Stomach (tissue), 9 donors: Measurements from ENCODE around the gene WWP2. TPM values are rescaled to one million over a fixed set of nuclear protein-coding genes. Genes with fewer than 3 reads are reported as not detected.
A peak's percentile ranks its signal among the peaks of the same experiment; 100 is the strongest.

Source experiments
- DNase-seq, 2 donors: peaks; one replicate each; pipeline versions ENCODE4 v3.0.0 to v3.0.0-alpha.2; 2013 to 2019
- H3K27ac ChIP-seq, 5 donors: fragments of 200-600 bp in 4 of 5; sonication (generic) in 4 of 5; one replicate each; pipeline ENCODE4 v1.5.1; 2013 to 2019; ENCODE audit warnings: mild to moderate bottlenecking in 1 of 5, moderate library complexity in 1 of 5
- H3K27me3 ChIP-seq, 3 donors: fragments of 200-600 bp; sonication (generic); one replicate each; pipeline ENCODE4 v1.5.1; 2017 to 2019; ENCODE audit warnings: mixed run types in 1 of 3
- H3K36me3 ChIP-seq, 4 donors: fragments of 200-600 bp; sonication (generic); 1 replicate in 3 of 4; 2 replicates in 1 of 4; pipeline ENCODE4 v1.5.1; 2016 to 2019
- H3K4me1 ChIP-seq, 4 donors: fragments of 200-600 bp; sonication (generic); one replicate each; pipeline ENCODE4 v1.5.1; 2016 to 2019
- H3K4me3 ChIP-seq, 4 donors: fragments of 200-600 bp; sonication (generic) in 3 of 4; one replicate each; pipeline ENCODE4 v1.5.1; 2016 to 2019; ENCODE audit warnings: mild to moderate bottlenecking in 1 of 4
- H3K9me3 ChIP-seq, 4 donors: fragments of 200-600 bp; sonication (generic); one replicate each; pipeline ENCODE4 v1.5.1; 2016 to 2019
- EP300 ChIP-seq: sonication (generic); formaldehyde crosslinking; IDR thresholded peaks from one replicate; pipeline ENCODE4 v1.6.1; 2017; ENCODE audit warnings: antibody characterized with exemption
- POLR2A ChIP-seq, 4 donors: fragments of 450-650 bp; IDR thresholded peaks; one replicate each; pipeline ENCODE4 v1.6.1; 2016; ENCODE audit warnings: antibody characterized with exemption in 4 of 4, control low read depth in 2 of 4, mild to moderate bottlenecking in 1 of 4, moderate library complexity in 1 of 4
- POLR2AphosphoS5 ChIP-seq, 3 donors: sonication (generic); formaldehyde crosslinking; IDR thresholded peaks; one replicate each; pipeline ENCODE4 v1.6.1; 2016; ENCODE audit warnings: antibody characterized with exemption in 3 of 3
- WGBS, 5 donors: extraction: QIAGEN DNeasy Blood & Tissue Kit in 3 of 5; methylation state at CpG; one replicate each; pipeline versions ENCODE4 v1.1.5 to v1.1.7; 2013 to 2018; 5-methylcytosine and 5-hydroxymethylcytosine counted together
- intact Hi-C: fragments of 100-400 bp; cut with DNase I; formaldehyde crosslinking; loops from one replicate; pipeline ENCODE4 v1.15.1; 2023; ENCODE audit warnings: low total_unique reads
- polyA plus RNA-seq, 3 donors: library from polyadenylated mRNA; stranded (reverse); fragments of 200-250 nt; gene quantifications; one replicate each; pipeline ENCODE4 v1.2.3, GENCODE V29; 2013
- total RNA-seq, 5 donors: library from RNA; depleted of rRNA; stranded (reverse); fragments of >200 nt; gene quantifications; one replicate each; pipeline versions ENCODE4 v1.1.0 to v1.2.3, GENCODE V29; 2014 to 2016
- TF ChIP-seq, protein P1 (sequence below), 7 experiments: fragments of 450-650 bp in 4 of 7; fragments of 200-600 bp in 3 of 7; sonication (generic) in 3 of 7; IDR thresholded peaks; one replicate each; pipeline ENCODE4 v1.5.1; 2016 to 2019; ENCODE audit warnings: antibody characterized with exemption in 7 of 7, control low read depth in 2 of 7, mild to moderate bottlenecking in 1 of 7
- donor health status: healthy with polysubstance abuse.
- donor health status: Bipolar disorder and iron deficiency.
- donor health status: healthy.

WWP2 gene
- total and polyA plus RNA-seq, 8 donors: 16.0 to 442 (median 35.2) TPM

DNA sequence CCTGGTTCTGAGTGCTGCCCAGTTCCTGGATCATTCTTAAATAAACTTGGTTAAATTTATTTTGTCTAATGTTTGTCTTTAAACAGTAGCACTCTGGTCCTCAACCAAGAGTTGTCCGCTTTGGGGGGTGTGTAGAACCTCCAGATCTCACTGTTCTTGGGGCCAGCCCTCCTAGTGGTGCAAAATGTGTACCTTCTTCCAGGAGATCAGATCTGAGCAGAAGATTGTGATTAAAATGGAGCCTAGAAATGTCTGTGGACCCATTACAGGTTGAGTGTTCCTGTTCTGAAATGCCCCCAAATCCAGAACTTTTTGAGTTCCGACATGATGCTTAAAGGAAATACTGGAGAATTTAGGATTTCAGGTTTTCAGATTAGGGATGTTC lies 143.0 kb downstream of the WWP2 start:
- H3K4me3 ChIP-seq: no peak overlapping the region
- TF ChIP-seq, protein P1, sequence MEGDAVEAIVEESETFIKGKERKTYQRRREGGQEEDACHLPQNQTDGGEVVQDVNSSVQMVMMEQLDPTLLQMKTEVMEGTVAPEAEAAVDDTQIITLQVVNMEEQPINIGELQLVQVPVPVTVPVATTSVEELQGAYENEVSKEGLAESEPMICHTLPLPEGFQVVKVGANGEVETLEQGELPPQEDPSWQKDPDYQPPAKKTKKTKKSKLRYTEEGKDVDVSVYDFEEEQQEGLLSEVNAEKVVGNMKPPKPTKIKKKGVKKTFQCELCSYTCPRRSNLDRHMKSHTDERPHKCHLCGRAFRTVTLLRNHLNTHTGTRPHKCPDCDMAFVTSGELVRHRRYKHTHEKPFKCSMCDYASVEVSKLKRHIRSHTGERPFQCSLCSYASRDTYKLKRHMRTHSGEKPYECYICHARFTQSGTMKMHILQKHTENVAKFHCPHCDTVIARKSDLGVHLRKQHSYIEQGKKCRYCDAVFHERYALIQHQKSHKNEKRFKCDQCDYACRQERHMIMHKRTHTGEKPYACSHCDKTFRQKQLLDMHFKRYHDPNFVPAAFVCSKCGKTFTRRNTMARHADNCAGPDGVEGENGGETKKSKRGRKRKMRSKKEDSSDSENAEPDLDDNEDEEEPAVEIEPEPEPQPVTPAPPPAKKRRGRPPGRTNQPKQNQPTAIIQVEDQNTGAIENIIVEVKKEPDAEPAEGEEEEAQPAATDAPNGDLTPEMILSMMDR (IDR thresholded peaks at IDR 0.05): no peak
- no peak for TF ChIP-seq POLR2A (IDR thresholded peaks at IDR 0.05)
- no peaks in the 10 kb centered on the region for H3K27me3 ChIP-seq
- peaks cover 0 to 48% (median 29%) of the 10 kb centered on the region in 4 donors for H3K36me3 ChIP-seq
- H3K4me1 ChIP-seq: peaks cover 0 to 15% (median 4%) of the 10 kb centered on the region in 4 donors
- no peak for DNase-seq
- intact Hi-C loops: no loop called here
- 58 to 79% (median 66%) methylated on average over 2 of the region's 2 CpGs for WGBS, 5 donors
- peak overlapping the region in 3 of 5 donors; percentile 17 to 48 (median 18) for H3K27ac ChIP-seq
- H3K9me3 ChIP-seq: no peaks in the 10 kb centered on the region

DNA sequence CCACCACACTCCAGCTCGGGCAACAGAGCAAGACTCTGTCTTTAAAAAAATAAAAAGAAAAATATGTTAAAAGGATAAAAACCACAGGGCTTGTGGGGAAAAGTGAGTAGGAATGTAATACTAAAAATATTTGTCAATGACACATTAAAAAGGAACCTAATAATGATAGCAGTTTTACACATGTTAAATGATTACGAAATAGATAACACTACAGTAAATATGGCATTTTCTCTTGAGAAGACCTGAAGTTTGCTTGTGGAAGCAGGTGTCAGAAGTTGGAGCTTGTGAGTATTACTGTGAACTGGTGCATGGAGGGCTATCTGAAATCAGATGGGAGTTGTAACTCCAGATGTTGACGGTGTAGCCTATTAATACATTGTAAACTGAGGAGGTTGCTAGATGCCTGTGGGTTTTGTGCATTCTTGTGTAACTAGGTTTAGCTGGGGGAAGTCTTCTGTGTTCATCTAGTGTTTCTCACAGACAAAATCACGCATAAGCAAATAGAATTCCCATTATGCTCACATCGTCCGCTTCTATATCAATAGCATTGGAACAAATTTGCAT lies 144.8 kb downstream of the WWP2 start:
- TF ChIP-seq EP300 (no peak), POLR2AphosphoS5 (IDR thresholded peaks at IDR 0.05) (no peak), POLR2A (IDR thresholded peaks at IDR 0.05) (no peak)
- TF ChIP-seq, protein P1 (IDR thresholded peaks at IDR 0.05): no peak
- Histone ChIP-seq H3K9me3 (no peaks in the 10 kb centered on the region), H3K27me3 (no peaks in the 10 kb centered on the region), H3K4me3 (no peak overlapping the region), H3K4me1 (peaks cover 0 to 20% (median 7%) of the 10 kb centered on the region in 4 donors), H3K27ac (no peak overlapping the region), H3K36me3 (peaks cover 0 to 49% (median 40%) of the 10 kb centered on the region in 4 donors)
- DNase-seq: no peak
- intact Hi-C loops: no loop called here
- WGBS, 5 donors: 78 to 86% (median 83%) methylated on average over 6 of the region's 6 CpGs

DNA sequence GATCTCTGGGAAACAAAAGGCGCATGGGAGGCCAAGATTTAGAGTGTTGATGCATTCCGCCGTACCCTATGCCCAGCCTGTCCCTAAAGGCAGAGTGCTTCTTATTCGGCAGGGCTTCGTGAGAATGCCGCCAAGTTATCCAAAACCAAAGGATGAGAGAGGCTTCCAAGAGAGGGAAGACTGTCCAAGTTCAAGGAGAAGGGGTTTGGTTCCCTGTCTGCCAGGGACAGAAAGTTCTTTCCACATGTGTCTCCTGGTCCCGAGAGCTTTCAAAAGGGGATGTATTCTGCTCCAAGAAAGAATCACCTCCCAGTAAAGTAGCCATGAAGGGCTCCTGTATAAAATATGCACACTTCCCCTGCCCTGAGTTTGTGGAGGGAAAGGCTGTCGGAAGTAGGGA lies 146.9 kb downstream of the WWP2 start:
- no peak for DNase-seq
- Histone ChIP-seq H3K4me3 (no peak overlapping the region), H3K4me1 (peaks cover 0 to 20% (median 7%) of the 10 kb centered on the region in 4 donors), H3K27ac (peak overlapping the region in 2 of 5 donors; percentile 0 to 38), H3K36me3 (peaks cover 0 to 36% (median 34%) of the 10 kb centered on the region in 4 donors), H3K9me3 (no peaks in the 10 kb centered on the region), H3K27me3 (no peaks in the 10 kb centered on the region)
- intact Hi-C loops: no loop called here
- TF ChIP-seq POLR2A (IDR thresholded peaks at IDR 0.05): no peak
- WGBS, 5 donors: 96 to 98% (median 97%) methylated on average over 8 of the region's 8 CpGs

DNA sequence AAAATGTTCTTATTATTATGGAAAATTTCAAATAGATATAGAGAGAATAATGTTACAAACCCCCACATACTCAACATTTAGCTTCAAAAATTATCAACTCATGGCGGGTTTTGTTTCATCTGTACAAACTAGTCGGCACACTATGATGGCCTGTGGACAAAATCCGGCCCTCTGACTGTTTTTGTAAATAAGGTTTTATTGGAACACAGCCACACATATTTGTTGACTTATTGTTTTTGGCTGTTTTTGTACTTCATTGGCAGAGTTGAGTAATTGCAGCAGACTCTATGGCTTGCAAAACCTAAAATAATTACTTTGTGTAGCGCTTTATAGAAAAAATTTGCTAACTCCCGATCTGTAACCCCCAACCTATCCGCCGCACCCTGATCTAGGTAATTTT lies 147.6 kb downstream of the WWP2 start:
- peak overlapping the region in 2 of 5 donors; percentile 0 to 38 for H3K27ac ChIP-seq
- no peak overlapping the region for H3K4me3 ChIP-seq
- TF ChIP-seq, protein P1 (IDR thresholded peaks at IDR 0.05): no peak
- TF ChIP-seq EP300 (no peak), POLR2AphosphoS5 (IDR thresholded peaks at IDR 0.05) (no peak), POLR2A (IDR thresholded peaks at IDR 0.05) (no peak)
- WGBS, 5 donors: 63 to 80% (median 73%) methylated on average over 7 of the region's 7 CpGs
- intact Hi-C loops: no loop called here
- H3K4me1 ChIP-seq: peaks cover 0 to 15% (median 6%) of the 10 kb centered on the region in 4 donors
- DNase-seq: no peak
- H3K36me3 ChIP-seq: peaks cover 0 to 40% (median 35%) of the 10 kb centered on the region in 4 donors
- H3K9me3 ChIP-seq: no peaks in the 10 kb centered on the region
- no peaks in the 10 kb centered on the region for H3K27me3 ChIP-seq

DNA sequence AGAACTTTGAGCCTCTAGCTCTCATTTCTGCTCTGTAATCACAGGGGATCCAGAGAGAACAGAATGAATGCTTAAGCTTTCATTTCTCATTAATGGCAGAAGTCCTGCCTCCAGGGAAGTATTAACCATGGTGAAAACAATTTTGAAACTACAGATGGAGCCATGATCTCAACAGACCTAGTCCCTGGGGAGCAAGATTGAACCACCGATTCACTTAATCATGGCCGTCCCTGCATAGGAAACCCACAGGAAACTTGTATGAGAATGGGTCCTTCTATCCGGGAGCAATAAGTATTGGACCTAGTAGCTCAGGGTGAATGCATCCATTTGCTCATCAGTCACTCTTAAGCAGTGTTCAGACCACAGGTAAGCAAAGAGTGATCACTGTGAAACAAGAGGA lies 148.8 kb downstream of the WWP2 start:
- no peak for TF ChIP-seq POLR2AphosphoS5 (IDR thresholded peaks at IDR 0.05)
- no peak for TF ChIP-seq EP300
- no peak for TF ChIP-seq POLR2A (IDR thresholded peaks at IDR 0.05)
- TF ChIP-seq, protein P1 (IDR thresholded peaks at IDR 0.05): no peak
- Histone ChIP-seq H3K36me3 (peaks cover 0 to 40% (median 36%) of the 10 kb centered on the region in 4 donors), H3K27me3 (no peaks in the 10 kb centered on the region), H3K27ac (no peak overlapping the region), H3K4me1 (peaks cover 0 to 9% (median 3%) of the 10 kb centered on the region in 4 donors), H3K9me3 (no peaks in the 10 kb centered on the region), H3K4me3 (no peak overlapping the region)
- intact Hi-C loops: no loop called here
- no peak for DNase-seq
- 59 to 77% (median 62%) methylated on average over 3 of the region's 3 CpGs for WGBS, 5 donors
